Ovary (tissue), 10 donors: ENCODE data around the gene PADI6. TPM values are rescaled to one million over a fixed set of nuclear protein-coding genes. Genes with fewer than 3 reads are reported as not detected.

Source experiments
- DNase-seq, 5 donors: peaks; one replicate each; pipeline ENCODE4 v3.0.0-alpha.2; 2019 to 2020
- H3K27ac ChIP-seq, 2 donors: fragments of 200-600 bp; one replicate each; pipeline versions ENCODE4 v1.5.1 to v1.8.0; 2019 to 2022
- H3K27me3 ChIP-seq: fragments of 200-600 bp; one replicate; pipeline ENCODE4 v1.8.0; 2022
- H3K36me3 ChIP-seq: fragments of 200-600 bp; sonication (generic); one replicate; pipeline ENCODE4 v1.5.1; 2019
- H3K4me1 ChIP-seq: one replicate; pipeline ENCODE4 v1.8.1; 2013; ENCODE audit warnings: mild to moderate bottlenecking, moderate library complexity; ENCODE audit not compliant: insufficient read depth
- H3K4me3 ChIP-seq: fragments of 200-600 bp; sonication (generic); one replicate; pipeline ENCODE4 v1.5.1; 2017
- H3K9me3 ChIP-seq, 2 donors: fragments of 200-600 bp in 1 of 2; sonication (generic) in 1 of 2; one replicate each; pipeline versions ENCODE4 v1.5.1 to v1.8.1; 2013 to 2019; ENCODE audit warnings: mild to moderate bottlenecking in 1 of 2, moderate library complexity in 1 of 2
- EP300 ChIP-seq: sonication (generic); formaldehyde crosslinking; IDR thresholded peaks from one replicate; pipeline ENCODE4 v1.6.1; 2017; ENCODE audit warnings: antibody characterized with exemption
- POLR2A ChIP-seq: fragments of 450-650 bp; IDR thresholded peaks from one replicate; pipeline ENCODE4 v1.6.1; 2017; ENCODE audit warnings: antibody characterized with exemption, mild to moderate bottlenecking, moderate library complexity
- WGBS, 3 donors: extraction: QIAGEN DNeasy Blood & Tissue Kit in 1 of 3; methylation state at CpG; one replicate each; pipeline versions ENCODE4 v1.1.5 to v1.1.7; 2013 to 2017; 5-methylcytosine and 5-hydroxymethylcytosine counted together
- intact Hi-C, 4 donors: fragments of 100-400 bp; cut with DNase I; formaldehyde crosslinking; loops; one replicate each; pipeline versions ENCODE4 v1.11.0 to v1.15.1; 2022 to 2023
- long read RNA-seq, 3 donors: library from polyadenylated mRNA in 2 of 3; unstranded in 2 of 3; transcript quantifications; one replicate each; pipeline ENCODE4 v2.0.0 and lab custom pipeline, GENCODE V29; 2021 to 2026
- polyA plus RNA-seq, 2 donors: library from polyadenylated mRNA; stranded (reverse); fragments of 200-250 nt in 1 of 2; fragments of 350-450 nt in 1 of 2; fragmentation: Illumina TruSeq in 1 of 2; extraction: RNeasy Lipid Tissue Mini Kit (QIAGEN cat#74804) in 1 of 2; gene quantifications; one replicate each; pipeline ENCODE4 v1.2.3, GENCODE V29; 2013 to 2014
- total RNA-seq, 7 donors: library from RNA; depleted of rRNA in 2 of 7; stranded (reverse); fragments of >200 nt in 2 of 7; fragmentation: NEBNext Ultra II Directional in 3 of 7; extraction: Animal tissue kit (Norgen Biotek cat#: 25700) in 3 of 7; gene quantifications; one replicate each; pipeline versions ENCODE4 v1.1.0 to v1.2.4, GENCODE V29; 2016 to 2023
- TF ChIP-seq, protein P1 (sequence below), 3 donors: fragments of 450-650 bp in 2 of 3; fragments of 200-600 bp in 1 of 3; IDR thresholded peaks; one replicate each; pipeline versions ENCODE4 v1.5.1 to v1.8.0; 2016 to 2022; ENCODE audit warnings: antibody characterized with exemption in 3 of 3, mild to moderate bottlenecking in 1 of 3
- donor health status: DM: no; HTN: no; CAD: no; lungs with moderate emphysema.
- donor health status: DM: no; HTN: no; CAD: no.
- donor health status: Bipolar disorder and iron deficiency.
- donor health status: DM: yes; HTN: yes; CAD: no.
- donor health status: DM: no; HTN: no; CAD: no.
- donor health status: DM: yes; HTN: yes; CAD: no.

The PADI6 gene
- total RNA-seq: under 1 TPM in 1 of 7 donors, not detected in 6; 0.10 TPM
- 1 to 10 TPM in 1 of 2 donors, under 1 TPM in 1; 0.18 to 4.3 TPM for polyA plus RNA-seq
- long read RNA-seq, donor 1: 0 reads
- long read RNA-seq, donor 2, transcript PADI6-201 (16 exons, 2,396 nt): major isoform, 20 of 30 reads
- long read RNA-seq, donor 2, partial matches to known transcripts: 10 of 30 reads
- long read RNA-seq, donor 2, other reads (novel, unspliced or antisense): 0 of 30 reads
- long read RNA-seq, donor 3: 0 reads

DNA sequence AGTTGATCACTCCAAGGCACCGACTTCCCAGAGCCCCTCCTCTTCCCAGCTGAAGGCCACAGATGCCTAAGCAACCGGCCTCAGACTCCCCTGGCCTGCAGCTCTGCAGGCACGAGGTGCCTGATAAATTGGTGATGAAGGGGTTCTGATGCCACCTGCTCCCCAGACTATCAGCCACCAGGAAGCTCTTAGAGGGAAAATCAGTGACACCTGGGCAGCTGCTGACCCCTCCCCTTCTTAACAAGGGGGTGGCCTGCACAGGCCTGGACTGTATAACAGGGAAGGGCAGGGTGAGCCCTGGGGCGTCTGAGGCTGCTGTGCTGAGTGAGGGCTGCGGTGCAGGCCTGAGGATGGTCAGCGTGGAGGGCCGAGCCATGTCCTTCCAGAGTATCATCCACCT, at the start of gene PADI6:
Gene PADI6, plus strand, starts transcription at position 301 of the 400 bp plus-strand sequence. Its CDS starts 50 bp downstream, at position 351.
- Histone ChIP-seq H3K4me3 (no peak within 1 kb of the TSS), H3K9me3 (no peaks in the 10 kb centered on the region), H3K36me3 (no peaks in the 10 kb centered on the region), H3K4me1 (no peaks in the 10 kb centered on the region), H3K27me3 (no peaks in the 10 kb centered on the region), H3K27ac (no peak within 1 kb of the TSS)
- 51 to 55% (median 52%) methylated on average over 7 of the region's 7 CpGs for WGBS, 3 donors
- intact Hi-C loops: no loop called here
- DNase-seq: no peak
- TF ChIP-seq, protein P1, sequence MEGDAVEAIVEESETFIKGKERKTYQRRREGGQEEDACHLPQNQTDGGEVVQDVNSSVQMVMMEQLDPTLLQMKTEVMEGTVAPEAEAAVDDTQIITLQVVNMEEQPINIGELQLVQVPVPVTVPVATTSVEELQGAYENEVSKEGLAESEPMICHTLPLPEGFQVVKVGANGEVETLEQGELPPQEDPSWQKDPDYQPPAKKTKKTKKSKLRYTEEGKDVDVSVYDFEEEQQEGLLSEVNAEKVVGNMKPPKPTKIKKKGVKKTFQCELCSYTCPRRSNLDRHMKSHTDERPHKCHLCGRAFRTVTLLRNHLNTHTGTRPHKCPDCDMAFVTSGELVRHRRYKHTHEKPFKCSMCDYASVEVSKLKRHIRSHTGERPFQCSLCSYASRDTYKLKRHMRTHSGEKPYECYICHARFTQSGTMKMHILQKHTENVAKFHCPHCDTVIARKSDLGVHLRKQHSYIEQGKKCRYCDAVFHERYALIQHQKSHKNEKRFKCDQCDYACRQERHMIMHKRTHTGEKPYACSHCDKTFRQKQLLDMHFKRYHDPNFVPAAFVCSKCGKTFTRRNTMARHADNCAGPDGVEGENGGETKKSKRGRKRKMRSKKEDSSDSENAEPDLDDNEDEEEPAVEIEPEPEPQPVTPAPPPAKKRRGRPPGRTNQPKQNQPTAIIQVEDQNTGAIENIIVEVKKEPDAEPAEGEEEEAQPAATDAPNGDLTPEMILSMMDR (IDR thresholded peaks at IDR 0.05): no peak
- TF ChIP-seq EP300 (no peak), POLR2A (no peak)

DNA sequence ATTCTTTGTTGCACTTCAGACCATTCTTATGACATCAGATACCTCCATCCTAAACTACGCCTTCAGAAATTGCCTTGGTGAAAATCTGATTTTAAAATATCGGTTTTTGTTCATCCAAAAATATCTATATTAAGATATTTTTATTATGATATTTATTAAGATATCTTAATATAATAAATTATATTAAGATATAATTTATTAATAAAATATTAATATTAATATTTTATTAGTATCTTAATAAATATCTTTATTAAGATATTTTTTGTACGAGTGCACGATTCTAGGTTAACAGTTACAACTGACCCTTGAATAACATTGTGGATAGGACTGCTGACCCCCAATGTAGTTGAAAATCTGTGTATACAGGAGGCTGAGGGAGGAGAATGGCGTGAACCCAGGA, 43.1 kb upstream of the PADI6 start:
- H3K27ac ChIP-seq: no peak overlapping the region
- no peaks in the 10 kb centered on the region for H3K4me1 ChIP-seq
- H3K4me3 ChIP-seq: no peak overlapping the region
- no peak for DNase-seq
- no peaks in the 10 kb centered on the region for H3K36me3 ChIP-seq
- no peaks in the 10 kb centered on the region for H3K27me3 ChIP-seq
- 75 to 76% (median 75%) methylated on average over 5 of the region's 5 CpGs for WGBS, 3 donors
- intact Hi-C loops: no loop called here
- TF ChIP-seq EP300 (no peak), POLR2A (no peak)
- TF ChIP-seq, protein P1 (IDR thresholded peaks at IDR 0.05): no peak
- no peaks in the 10 kb centered on the region for H3K9me3 ChIP-seq

DNA sequence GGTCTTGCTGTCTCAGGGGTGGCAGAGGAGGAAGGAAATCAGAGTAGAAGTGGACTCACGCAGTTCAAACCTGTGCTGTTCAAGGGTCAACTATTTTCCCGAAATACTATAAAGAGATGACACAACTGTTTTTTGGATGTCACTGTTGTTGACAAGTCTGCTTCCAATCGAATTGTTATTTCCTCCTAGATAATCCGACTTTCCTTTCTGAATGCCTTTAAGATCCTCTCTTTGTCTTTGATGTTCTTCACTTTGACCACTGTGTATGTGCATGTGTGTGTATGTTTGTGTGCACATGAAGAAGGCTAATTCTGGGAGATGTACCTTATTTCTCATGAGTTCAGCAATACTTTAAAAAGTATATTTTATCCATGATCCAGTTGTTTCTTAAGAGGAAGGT, 42.4 kb upstream of the PADI6 start:
- 90 to 93% (median 90%) methylated on average over 4 of the region's 4 CpGs for WGBS, 3 donors
- intact Hi-C loops: loop anchor here in 2 of 4 donors (10.0 kb wide), 1 partner anchor 205 kb away; no protein-coding TSS in a partner anchor
- Histone ChIP-seq H3K4me3 (no peak overlapping the region), H3K27me3 (no peaks in the 10 kb centered on the region), H3K27ac (no peak overlapping the region), H3K9me3 (no peaks in the 10 kb centered on the region), H3K36me3 (no peaks in the 10 kb centered on the region), H3K4me1 (no peaks in the 10 kb centered on the region)
- no peak for DNase-seq
- TF ChIP-seq, protein P1 (IDR thresholded peaks at IDR 0.05): no peak
- TF ChIP-seq EP300: no peak
- TF ChIP-seq POLR2A: no peak

DNA sequence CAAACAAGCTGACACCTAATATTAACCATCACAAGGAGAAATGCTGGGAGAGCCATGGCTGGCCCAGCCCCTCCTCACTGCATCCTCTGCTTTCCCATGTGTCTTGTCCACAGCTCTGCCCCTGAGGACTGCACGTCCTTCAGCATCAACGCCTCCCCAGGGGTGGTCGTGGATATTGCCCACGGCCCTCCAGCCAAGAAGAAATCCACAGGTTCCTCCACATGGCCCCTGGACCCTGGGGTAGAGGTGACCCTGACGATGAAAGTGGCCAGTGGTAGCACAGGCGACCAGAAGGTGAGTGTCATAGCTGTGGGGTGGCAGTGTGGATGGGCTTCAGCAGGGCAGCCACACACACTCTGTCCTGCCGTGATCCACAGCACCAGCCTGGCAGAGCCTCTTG, 41.1 kb upstream of the PADI6 start:
- Histone ChIP-seq H3K27me3 (no peaks in the 10 kb centered on the region), H3K4me1 (no peaks in the 10 kb centered on the region), H3K4me3 (no peak overlapping the region), H3K9me3 (no peaks in the 10 kb centered on the region), H3K27ac (no peak overlapping the region), H3K36me3 (no peaks in the 10 kb centered on the region)
- WGBS, 3 donors: 76 to 79% (median 78%) methylated on average over 7 of the region's 7 CpGs
- DNase-seq: peak in 1 of 5 donors; percentile 10
- TF ChIP-seq, protein P1 (IDR thresholded peaks at IDR 0.05): no peak
- TF ChIP-seq POLR2A (no peak), EP300 (no peak)
- intact Hi-C loops: loop anchor here in 2 of 4 donors (10.0 kb wide), 1 partner anchor 206 kb away; no protein-coding TSS in a partner anchor
